ENCODE data around the gene ILF2. TPM values are rescaled to one million over a fixed set of nuclear protein-coding genes. Genes with fewer than 3 reads are reported as not detected.

Gene ILF2
- total RNA-seq, 1 donor from 2014 or later: 185 TPM

DNA sequence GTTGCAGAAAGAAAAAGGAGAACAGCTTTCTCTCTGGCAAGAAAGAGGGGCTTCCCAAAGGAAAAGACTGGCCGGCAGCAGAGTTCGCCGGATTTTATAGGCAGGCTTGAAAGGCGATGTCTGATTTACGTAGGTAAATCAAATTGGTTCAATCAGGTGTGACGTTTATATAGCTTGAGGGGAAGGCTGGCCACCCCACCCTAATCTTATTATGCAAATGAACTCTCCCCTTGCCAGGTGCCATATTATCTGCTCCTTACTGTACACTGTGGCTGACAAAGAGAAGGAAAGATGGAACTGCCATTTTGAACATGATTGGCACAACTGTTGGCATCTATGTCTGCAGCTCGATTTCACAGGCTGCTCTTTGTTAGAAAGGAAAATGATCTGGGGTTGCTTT is 40.2 kb upstream of the ILF2 start:
- no peak for FAIRE-seq
- H3K4me3 Mint-ChIP-seq (ENCODE audit: unreplicated experiment): no peak overlapping the region

DNA sequence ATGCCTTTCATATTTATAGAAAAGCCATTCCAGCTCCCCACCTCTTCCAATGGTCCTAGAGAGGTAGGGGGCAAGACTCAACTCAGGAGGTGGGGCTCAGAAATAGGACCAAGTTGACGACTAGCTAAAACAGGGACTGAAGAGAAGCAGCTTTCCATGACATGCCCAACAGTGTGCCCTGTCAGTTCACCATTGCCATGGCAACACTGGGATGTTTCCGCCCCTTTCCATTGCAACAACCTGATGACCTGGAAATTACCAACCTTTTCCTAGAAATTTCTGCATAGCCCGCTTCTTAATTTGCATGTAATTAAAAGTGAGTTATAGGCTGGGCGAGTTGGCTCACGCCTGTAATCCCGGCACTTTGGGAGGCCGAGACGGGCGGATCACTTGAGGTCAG is 34.7 kb upstream of the ILF2 start:
- H3K4me1 ChIP-seq (ENCODE audit: insufficient read depth, low read length): no peaks in the 10 kb centered on the region
- no peaks in the 10 kb centered on the region for H3K36me3 ChIP-seq (ENCODE audit: insufficient read depth, low read length)
- Mint-ChIP-seq H3K36me3 (ENCODE audit: low read depth, unreplicated experiment) (no peaks in the 10 kb centered on the region), H3K27ac (ENCODE audit: unreplicated experiment) (no peak overlapping the region), H3K9me3 (ENCODE audit: unreplicated experiment) (no peaks in the 10 kb centered on the region), H3K4me3 (ENCODE audit: unreplicated experiment) (no peak overlapping the region), H3K4me1 (ENCODE audit: low read depth, unreplicated experiment) (peaks cover 1% of the 10 kb centered on the region), H3K27me3 (ENCODE audit: low read depth, unreplicated experiment) (no peaks in the 10 kb centered on the region)
- no peak overlapping the region for H3K9ac ChIP-seq (ENCODE audit: low read length)
- no peak overlapping the region for H3K27ac ChIP-seq (ENCODE audit: low read depth, low read length)
- H3K4me2 ChIP-seq (ENCODE audit: low read length): no peak overlapping the region
- no peaks in the 10 kb centered on the region for H3K27me3 ChIP-seq (ENCODE audit: insufficient read depth, low read length)
- H3K9me3 ChIP-seq (ENCODE audit: insufficient read depth, low read depth, low read length): no peaks in the 10 kb centered on the region
- H2AFZ ChIP-seq (ENCODE audit: low read depth, low read length): no peak overlapping the region
- H4K20me1 ChIP-seq (ENCODE audit: insufficient read depth, low read length): no peaks in the 10 kb centered on the region
- TF ChIP-seq EZH2 (IDR thresholded peaks at IDR 0.05; ENCODE audit: insufficient read depth, low read length): no peak
- TF ChIP-seq, protein P1, sequence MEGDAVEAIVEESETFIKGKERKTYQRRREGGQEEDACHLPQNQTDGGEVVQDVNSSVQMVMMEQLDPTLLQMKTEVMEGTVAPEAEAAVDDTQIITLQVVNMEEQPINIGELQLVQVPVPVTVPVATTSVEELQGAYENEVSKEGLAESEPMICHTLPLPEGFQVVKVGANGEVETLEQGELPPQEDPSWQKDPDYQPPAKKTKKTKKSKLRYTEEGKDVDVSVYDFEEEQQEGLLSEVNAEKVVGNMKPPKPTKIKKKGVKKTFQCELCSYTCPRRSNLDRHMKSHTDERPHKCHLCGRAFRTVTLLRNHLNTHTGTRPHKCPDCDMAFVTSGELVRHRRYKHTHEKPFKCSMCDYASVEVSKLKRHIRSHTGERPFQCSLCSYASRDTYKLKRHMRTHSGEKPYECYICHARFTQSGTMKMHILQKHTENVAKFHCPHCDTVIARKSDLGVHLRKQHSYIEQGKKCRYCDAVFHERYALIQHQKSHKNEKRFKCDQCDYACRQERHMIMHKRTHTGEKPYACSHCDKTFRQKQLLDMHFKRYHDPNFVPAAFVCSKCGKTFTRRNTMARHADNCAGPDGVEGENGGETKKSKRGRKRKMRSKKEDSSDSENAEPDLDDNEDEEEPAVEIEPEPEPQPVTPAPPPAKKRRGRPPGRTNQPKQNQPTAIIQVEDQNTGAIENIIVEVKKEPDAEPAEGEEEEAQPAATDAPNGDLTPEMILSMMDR (IDR thresholded peaks at IDR 0.05; ENCODE audit: insufficient read depth, low read depth, low read length): no peak
- no peak overlapping the region for H3K4me3 ChIP-seq (ENCODE audit: insufficient read depth, low read depth, low read length)
- DNase-seq (ENCODE audit: low read depth): no peak
- H3K79me2 ChIP-seq (ENCODE audit: insufficient read depth, low read length): no peaks in the 10 kb centered on the region
- no peak for FAIRE-seq

More for the DNA sequence above, 40.2 kb upstream of the ILF2 start:
- H3K79me2 ChIP-seq (ENCODE audit: insufficient read depth, low read length): no peaks in the 10 kb centered on the region
- no peaks in the 10 kb centered on the region for H3K36me3 ChIP-seq (ENCODE audit: insufficient read depth, low read length)
- no peaks in the 10 kb centered on the region for H3K27me3 ChIP-seq (ENCODE audit: insufficient read depth, low read length)
- H3K9ac ChIP-seq (ENCODE audit: low read length): no peak overlapping the region
- H3K27me3 Mint-ChIP-seq (ENCODE audit: low read depth, unreplicated experiment): peaks cover 5% of the 10 kb centered on the region
- H2AFZ ChIP-seq (ENCODE audit: low read depth, low read length): no peak overlapping the region
- no peak for DNase-seq (ENCODE audit: low read depth)
- peaks cover 1% of the 10 kb centered on the region for H3K4me1 Mint-ChIP-seq (ENCODE audit: low read depth, unreplicated experiment)
- no peaks in the 10 kb centered on the region for H3K4me1 ChIP-seq (ENCODE audit: insufficient read depth, low read length)
- TF ChIP-seq, protein P1 (IDR thresholded peaks at IDR 0.05; ENCODE audit: insufficient read depth, low read depth, low read length): no peak
- TF ChIP-seq EZH2 (IDR thresholded peaks at IDR 0.05; ENCODE audit: insufficient read depth, low read length): no peak
- no peaks in the 10 kb centered on the region for H4K20me1 ChIP-seq (ENCODE audit: insufficient read depth, low read length)
- no peak overlapping the region for H3K27ac ChIP-seq (ENCODE audit: low read depth, low read length)
- no peaks in the 10 kb centered on the region for H3K9me3 ChIP-seq (ENCODE audit: insufficient read depth, low read depth, low read length)
- no peak overlapping the region for H3K27ac Mint-ChIP-seq (ENCODE audit: unreplicated experiment)
- H3K4me3 ChIP-seq (ENCODE audit: insufficient read depth, low read depth, low read length): no peak overlapping the region
- no peak overlapping the region for H3K4me2 ChIP-seq (ENCODE audit: low read length)
- H3K36me3 Mint-ChIP-seq (ENCODE audit: low read depth, unreplicated experiment): no peaks in the 10 kb centered on the region
- H3K9me3 Mint-ChIP-seq (ENCODE audit: unreplicated experiment): no peaks in the 10 kb centered on the region

DNA sequence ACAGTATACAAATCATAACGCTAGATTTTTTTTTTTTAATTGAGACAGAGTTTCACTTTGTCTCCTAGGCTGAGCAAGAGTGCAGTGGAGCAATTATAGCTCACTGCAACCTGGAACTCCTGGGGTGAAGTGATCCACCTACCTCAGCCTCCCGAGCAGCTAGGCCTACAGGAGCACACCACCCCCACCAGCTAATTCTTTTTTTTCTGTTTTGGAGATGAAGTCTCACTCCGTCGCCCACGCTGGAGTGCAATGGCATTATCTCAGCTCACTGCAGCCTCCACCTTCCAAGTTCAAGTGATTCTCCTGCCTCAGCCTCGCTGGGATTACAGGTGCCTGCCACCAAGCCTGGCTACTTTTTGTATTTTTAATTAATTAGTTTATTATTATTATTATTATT is 29.0 kb upstream of the ILF2 start:
- Histone ChIP-seq H4K20me1 (ENCODE audit: insufficient read depth, low read length) (no peaks in the 10 kb centered on the region), H3K4me1 (ENCODE audit: insufficient read depth, low read length) (peaks cover 6% of the 10 kb centered on the region), H3K79me2 (ENCODE audit: insufficient read depth, low read length) (no peaks in the 10 kb centered on the region), H3K9me3 (ENCODE audit: insufficient read depth, low read depth, low read length) (no peaks in the 10 kb centered on the region), H3K9ac (ENCODE audit: low read length) (no peak overlapping the region), H2AFZ (ENCODE audit: low read depth, low read length) (no peak overlapping the region), H3K36me3 (ENCODE audit: insufficient read depth, low read length) (no peaks in the 10 kb centered on the region), H3K27me3 (ENCODE audit: insufficient read depth, low read length) (no peaks in the 10 kb centered on the region), H3K4me2 (ENCODE audit: low read length) (no peak overlapping the region), H3K4me3 (ENCODE audit: insufficient read depth, low read depth, low read length) (no peak overlapping the region), H3K27ac (ENCODE audit: low read depth, low read length) (no peak overlapping the region)
- Mint-ChIP-seq H3K4me3 (ENCODE audit: unreplicated experiment) (no peak overlapping the region), H3K27me3 (ENCODE audit: low read depth, unreplicated experiment) (no peaks in the 10 kb centered on the region), H3K27ac (ENCODE audit: unreplicated experiment) (no peak overlapping the region), H3K4me1 (ENCODE audit: low read depth, unreplicated experiment) (peaks cover 16% of the 10 kb centered on the region), H3K9me3 (ENCODE audit: unreplicated experiment) (no peaks in the 10 kb centered on the region), H3K36me3 (ENCODE audit: low read depth, unreplicated experiment) (no peaks in the 10 kb centered on the region)
- DNase-seq (ENCODE audit: low read depth) (no peak), FAIRE-seq (no peak)
- TF ChIP-seq, protein P1 (IDR thresholded peaks at IDR 0.05; ENCODE audit: insufficient read depth, low read depth, low read length): no peak
- no peak for TF ChIP-seq EZH2 (IDR thresholded peaks at IDR 0.05; ENCODE audit: insufficient read depth, low read length)
